H54 (cell line): ENCODE data around the gene CLUH.
A peak's percentile ranks its signal among the peaks of the same experiment; 100 is the strongest.

ENCODE experiments used
- DNase-seq: peaks from one replicate; pipeline ENCODE4 v3.0.0; 2011; ENCODE audit warnings: low spot score, mixed read lengths; ENCODE audit not compliant: insufficient read length
- FAIRE-seq: peaks from 3 replicates; lab custom pipeline; 2011; peaks lifted over from hg19 to GRCh38; lab: Jason Lieb, UNC
- POLR2A ChIP-seq: IDR thresholded peaks from 2 replicates; pipeline ENCODE4 v1.6.1; 2011; ENCODE audit warnings: low read depth, mild to moderate bottlenecking, low read length

CLUH gene

DNA sequence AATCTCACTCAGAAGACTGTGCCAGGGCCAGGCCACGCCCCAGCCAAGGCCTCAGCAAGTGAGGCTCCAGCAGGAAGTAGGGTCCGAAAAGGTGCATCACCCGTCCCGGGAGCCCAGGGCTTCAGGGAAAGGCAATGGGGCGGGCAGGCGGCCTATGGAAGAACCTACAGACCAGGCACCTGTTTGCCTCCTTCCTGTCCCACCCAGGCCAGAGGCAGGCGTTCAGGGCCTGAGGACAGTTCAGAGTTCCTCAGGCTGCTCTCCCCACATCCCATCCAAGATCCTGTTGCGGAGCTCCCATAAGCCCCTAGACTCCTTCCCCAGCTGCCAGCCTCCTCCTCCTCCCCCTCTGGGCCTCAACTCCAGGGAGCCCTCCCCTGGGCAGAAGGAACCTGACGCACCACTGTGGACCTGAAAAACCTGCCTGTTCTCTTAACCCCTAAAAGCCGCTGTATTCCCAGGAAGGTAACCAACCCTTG is 2.3 kb downstream of the CLUH start:
- no peak for TF ChIP-seq POLR2A
- FAIRE-seq, result no peak
- DNase-seq, result no peak

DNA sequence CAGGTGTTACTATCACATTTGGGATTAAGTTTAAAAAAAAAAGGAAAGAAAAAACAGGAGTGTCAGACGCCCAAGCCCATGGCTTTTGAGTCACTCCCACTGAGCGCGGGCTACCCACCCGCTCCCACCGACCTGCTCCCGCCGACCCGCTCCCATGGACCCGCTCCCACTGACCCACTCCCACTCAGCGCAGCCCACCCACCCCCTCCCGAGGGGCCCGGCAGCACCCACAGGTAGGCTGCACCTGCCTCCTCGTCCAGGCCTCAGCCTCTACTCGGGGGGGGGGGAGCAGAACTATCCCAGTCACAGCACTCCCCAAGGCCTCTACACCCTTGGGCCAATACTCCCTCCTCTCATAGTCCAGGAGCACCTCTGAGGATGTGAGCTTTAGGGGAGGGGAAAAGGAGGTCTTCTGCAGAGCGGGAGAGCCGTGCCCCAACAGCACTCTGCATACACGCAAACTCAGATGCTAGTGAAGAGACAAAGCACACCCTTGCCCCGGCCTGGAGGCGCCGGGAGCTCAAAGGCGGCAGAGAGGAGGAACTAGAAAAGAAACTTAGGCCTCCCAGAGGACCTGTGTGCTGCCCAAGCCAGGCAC is 2.9 kb downstream of the CLUH start:
- no peak for FAIRE-seq
- TF ChIP-seq POLR2A, result no peak
- DNase-seq, result no peak

DNA sequence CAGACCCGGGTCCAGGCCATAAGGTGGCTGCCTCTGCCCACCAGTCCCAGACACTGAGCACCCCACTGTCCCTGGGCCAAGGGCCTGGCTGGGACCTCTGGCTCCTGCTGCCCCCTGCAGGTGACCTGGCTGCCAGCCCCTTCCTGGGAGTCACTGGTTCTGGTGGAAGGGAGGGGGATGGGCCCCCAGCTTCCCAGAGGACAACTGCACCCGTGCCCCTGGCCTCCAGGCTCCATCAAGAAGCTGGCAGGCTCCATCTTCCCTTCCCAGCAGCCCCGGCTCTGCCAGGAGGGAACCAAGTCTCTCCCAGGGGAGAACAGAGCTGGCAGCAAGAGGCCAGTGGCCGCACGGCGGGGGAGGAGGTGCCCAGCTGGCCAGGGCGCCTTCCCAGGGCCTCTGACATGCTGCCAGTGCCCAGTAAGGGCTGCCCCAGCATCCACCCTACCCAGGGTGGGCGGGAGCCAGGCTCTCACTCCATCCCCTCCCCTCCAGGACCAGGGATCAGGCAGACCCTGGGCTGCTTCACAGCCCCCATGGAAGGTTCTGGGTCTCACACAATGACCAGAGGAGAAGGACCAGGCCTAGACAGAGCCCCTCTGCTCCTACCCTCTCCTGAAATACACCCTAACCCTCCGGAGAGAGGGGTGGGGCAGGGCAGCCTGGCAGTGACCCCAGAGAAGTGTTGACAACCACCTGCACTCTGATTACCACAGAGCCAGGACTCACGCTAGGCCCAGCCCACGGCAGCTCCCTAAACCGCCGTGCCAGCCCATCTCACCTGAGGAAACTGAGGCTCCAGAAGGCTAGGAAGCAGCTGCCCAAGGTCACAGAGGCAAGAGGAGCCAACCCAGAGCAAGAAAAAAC is 3.6 kb downstream of the CLUH start:
- FAIRE-seq, result no peak
- no peak for TF ChIP-seq POLR2A
- DNase-seq, result no peak

DNA sequence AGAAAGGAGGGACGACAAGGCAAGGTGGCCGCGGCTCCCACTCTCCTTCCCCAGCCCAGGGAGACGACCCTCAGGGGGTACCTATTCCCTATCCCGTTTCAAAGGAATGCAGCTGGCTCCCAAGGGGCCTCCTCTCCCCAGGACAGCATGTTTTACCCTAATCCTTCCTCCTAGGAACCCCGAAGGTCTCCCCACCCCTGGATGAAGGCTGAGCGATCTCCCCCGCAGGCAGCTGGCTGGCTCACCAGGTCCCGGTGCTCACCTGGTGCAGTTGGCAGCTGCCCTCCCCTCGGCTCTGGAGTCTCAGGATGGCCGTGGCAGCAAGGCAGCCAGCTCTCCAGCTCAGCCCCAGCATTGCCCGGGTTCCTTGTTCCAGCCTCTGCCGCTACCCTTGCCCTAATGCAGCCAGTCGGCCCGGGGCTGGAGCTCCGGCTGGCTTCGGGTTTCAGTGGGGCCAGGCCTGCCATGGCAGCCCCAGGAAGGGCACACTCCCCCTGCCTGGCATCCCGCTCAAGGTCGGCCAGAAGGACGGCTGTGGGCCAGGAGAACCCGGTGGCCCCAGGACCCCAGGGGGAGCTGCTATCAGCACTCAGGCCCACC is 4.6 kb downstream of the CLUH start:
- FAIRE-seq (no peak), DNase-seq (no peak)
- no peak for TF ChIP-seq POLR2A

DNA sequence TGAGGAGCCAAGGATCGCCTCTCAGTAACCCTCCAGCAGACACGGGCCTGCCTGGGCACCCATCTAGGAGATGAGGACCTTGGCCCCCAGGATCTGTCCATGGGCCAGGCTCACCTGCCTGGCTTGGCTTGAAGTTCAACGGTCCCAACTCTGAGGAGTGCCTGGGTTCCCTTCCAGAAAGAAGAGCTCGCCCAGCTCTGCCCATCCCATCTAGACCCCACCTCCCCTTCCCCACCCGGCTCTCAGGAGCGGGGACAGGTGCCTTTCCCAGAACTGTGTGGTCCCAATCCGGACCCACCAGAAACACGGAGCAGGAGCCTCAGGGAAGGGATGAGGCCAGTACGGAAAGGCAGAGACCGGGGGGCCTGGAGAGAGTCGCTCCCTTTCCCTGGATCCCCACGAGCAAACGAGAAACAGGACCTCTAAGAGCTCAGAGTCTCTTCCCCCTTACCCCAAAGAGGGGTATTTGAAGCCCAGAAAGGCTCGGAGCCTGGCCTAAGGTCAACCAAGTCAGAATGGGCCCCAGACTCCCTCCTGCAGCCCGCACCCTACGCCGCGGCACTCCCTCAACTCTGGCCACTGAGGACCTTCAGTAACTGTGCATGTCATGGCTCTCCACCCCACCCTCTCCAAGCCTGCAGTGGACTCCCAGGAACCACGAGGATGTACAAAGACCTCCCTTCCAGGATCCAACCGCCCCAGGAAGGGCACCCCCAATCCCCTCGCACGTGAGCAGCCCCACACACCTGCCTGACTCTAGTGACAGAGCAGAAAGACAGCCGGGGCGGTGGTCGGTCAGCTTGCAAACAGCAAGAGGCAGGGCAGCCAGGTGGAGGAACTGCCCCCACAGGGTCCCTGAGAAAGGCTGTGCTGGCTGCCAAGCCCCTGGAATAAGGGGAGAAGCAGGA is 5.4 kb downstream of the CLUH start:
- DNase-seq (no peak), FAIRE-seq (no peak)
- TF ChIP-seq POLR2A, result no peak

DNA sequence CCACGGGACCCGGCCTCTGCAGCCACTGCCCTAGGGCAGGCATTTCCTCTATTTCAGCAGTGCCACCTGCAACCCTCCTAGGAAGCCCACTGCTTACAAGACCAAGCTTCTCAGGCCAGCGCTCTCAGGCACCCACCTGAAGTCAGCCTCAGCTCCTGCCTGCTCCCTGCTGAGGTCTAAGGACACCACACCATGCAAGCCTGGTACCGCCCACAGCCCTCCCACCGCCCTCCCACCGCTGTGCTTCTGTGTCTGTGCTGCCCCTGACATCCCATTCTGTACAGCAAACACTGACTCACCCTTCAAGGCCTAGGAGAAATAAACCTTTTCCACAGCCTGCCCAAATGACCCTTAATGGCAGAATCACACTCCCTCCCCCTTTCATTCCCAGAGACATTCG is 6.3 kb downstream of the CLUH start:
- DNase-seq (peak; percentile 78), FAIRE-seq (peak; percentile 33)
- TF ChIP-seq POLR2A, result no peak

DNA sequence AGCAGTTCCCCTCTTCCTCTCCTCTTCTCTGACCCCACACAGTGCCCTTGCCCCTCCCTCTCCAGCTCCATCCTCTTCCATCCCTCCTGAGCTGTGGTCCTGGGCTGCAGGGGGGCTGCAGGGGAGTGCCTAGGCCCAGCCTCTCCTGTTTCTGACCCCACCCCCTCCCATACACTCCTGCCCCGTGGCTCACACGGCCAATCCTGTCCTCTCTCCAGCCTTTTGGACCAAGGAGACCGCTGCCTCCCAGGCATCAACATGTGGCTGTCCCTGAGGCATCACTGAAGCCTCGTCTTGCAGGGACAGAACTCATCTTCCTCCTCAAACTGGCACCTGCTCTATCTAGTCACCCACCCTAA is 6.7 kb downstream of the CLUH start:
- no peak for DNase-seq
- no peak for TF ChIP-seq POLR2A
- FAIRE-seq, result no peak

DNA sequence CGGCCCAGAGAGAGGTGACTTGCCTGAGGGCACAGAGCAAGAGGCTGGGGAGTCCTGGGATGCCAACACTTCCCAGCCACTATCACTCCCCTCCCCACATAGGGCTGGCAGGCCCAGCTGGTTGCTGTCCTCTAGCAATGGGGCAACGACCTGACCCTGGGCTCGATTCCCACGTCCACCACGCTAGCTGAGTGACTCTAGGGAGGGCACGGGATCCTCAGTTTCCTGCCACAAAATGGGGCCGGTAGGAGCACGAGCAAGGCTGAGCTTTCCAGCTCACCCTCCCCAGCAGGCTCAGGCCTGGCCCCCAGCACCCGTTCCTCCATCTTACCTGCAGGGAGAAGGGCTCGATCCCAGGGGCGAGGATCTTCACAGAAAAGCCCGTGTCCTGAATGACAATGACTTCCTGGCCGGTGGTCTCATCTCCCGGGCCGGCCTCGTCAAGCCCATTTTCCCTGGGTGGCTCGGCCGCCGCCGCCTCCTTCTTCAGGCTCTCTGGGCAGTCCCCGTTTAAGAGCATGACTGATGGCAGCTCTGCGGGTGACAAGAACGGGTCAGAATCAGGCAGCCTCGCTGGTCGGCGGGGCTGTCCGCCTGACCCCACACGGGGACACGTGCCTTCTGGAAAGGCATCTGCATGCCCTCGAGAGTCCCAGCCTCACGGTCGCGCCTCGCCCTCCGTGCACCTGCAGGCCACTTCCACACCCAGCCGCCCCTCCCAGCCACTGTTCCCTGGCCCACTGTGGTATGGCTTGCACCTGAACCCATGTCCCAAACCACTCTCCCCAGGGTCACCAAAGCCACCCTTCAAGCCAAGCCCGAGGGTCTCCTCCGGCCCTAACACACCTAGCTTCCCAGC is 7.3 kb downstream of the CLUH start:
- DNase-seq, result no peak
- no peak for FAIRE-seq
- no peak for TF ChIP-seq POLR2A

DNA sequence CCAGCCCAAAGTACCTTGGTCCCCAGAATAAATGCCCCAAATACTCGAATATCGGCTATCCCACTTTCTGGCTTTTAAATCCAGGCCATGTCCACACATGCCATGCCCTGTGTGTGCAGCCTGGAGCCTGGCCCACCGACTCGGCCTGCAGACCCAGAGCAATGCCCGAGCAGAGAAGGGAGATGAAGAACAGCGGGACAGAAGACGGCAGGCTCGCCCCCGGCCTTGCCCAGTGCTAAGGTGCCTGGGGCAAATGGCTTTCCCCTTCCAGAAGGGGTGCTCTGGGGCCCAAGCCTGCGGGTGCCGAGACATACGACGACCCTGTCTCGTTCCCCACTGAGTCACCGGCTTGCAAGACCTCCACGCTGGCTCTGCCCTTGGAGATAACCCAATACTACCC is 8.0 kb downstream of the CLUH start:
- no peak for TF ChIP-seq POLR2A
- FAIRE-seq (no peak), DNase-seq (no peak)

DNA sequence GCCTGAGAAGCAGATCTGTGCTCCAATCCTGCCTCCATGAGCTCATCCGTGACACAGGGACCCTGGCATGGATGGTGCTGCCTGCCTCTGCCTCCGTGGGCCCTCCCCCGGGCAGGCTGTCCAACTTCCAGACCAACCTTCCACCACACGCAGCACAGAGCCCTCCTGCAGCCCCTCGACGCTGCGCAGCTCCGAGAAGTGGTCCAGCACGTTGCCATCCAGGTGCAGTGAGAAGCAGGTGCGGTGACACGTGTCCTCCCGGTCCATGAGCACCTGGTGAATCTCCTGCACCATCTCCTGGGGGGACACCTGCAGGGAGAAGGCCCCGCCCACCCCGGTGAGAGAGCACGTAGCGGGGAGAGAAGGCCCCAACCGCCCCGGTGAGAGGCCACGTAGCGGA is 8.4 kb downstream of the CLUH start:
- no peak for DNase-seq
- FAIRE-seq, result no peak
- TF ChIP-seq POLR2A, result no peak

DNA sequence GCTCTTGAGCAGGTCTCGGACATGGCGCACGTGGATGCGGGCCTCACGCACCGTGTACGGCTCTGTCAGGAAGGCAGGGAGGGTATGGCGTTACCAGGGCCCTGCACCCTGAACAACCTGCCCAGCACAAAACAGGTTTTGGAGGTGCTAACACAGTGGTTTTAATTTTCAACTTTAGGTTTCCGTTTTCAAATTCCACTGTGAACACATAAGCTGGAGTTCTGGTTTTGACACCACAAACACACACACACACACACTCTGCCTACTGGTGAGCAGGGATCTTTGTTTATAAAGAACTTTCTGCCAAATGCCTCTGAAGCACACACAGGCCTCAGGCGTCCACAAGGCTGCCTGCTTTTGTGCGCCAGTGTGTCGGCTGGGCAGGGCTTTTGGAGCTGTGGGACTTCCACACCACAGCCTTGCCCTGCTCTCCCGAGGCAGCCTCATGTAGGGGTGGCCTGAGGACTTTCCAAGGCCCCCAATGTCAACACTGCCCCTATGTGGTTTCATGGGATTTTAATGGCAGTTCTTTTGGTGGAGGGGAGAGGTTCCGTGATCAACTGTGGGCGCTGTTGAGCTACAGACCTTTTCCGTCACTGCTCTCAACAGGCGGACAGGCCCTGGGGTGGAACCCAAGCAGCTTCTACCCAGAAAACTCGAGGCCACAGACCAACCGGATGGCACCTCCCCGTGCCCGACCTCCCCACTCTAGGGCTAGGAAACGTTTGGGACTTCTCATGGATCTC is 9.4 kb downstream of the CLUH start:
- FAIRE-seq (no peak), DNase-seq (no peak)
- no peak for TF ChIP-seq POLR2A

DNA sequence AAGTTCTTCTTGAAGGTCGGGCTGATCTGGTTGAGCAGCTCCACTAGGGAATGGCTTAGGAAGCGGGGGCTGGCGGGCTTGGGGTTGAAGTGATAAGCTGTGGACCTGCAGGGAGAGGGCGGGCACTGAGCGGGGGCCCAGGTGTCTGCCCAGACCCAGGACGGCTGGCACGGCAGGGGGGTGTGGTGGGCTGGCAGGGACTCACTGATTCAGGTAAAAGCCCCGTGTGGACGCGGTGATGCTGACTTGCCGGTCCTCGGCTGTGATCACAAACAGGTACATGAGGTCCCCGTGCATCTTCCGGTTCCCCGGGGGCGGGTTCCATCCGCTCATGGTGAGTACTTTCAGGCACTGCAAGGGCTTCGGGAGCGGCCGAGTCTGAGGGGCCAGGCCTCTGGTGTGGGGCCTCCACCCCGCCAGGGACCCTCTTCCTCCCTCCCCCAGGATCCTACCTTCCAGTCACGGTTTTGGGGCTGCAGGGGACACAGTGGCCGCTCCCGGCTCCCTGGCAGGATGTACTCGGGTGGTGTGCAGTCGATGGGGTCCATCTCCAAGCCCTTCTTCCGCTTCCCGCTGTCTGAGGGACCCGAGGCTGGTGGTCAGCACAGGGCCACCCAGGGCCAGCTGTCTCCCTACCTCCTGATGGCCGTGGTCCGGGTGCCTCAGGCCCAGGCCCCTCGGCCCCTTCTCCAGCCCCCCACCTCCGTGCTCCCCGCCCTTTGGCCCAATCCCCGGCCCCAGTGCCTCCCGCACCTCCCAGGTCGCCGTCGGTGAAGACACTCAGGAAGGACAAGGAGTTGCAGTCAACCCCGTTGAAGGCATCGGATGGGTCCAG is 10.2 kb downstream of the CLUH start:
- no peak for FAIRE-seq
- TF ChIP-seq POLR2A, result no peak
- no peak for DNase-seq
